Measurements from ENCODE around the gene ROBO1. TPM values are rescaled to one million over a fixed set of nuclear protein-coding genes. Genes with fewer than 3 reads are reported as not detected.

Gene ROBO1
- polyA plus RNA-seq, 4 donors = 0.81 to 12.2 (median 2.6) TPM

GRCh38 chr3:79467721-79468120 lies 300.1 kb downstream of the ROBO1 start:
- H3K36me3 ChIP-seq (ENCODE audit: control insufficient read depth in 3 of 3, insufficient read depth in 2 of 3, low read depth in 1 of 3, low read length in 3 of 3) = no peaks in the 10 kb centered on the region
- H3K4me3 ChIP-seq (ENCODE audit: low read depth in 1 of 3, low read length in 3 of 3) = no peak overlapping the region
- H3K4me1 ChIP-seq (ENCODE audit: control insufficient read depth in 3 of 3, insufficient read depth in 2 of 3, low read depth in 1 of 3, low read length in 2 of 3) = no peaks in the 10 kb centered on the region
- no peaks in the 10 kb centered on the region for H3K9me3 ChIP-seq (ENCODE audit: control insufficient read depth in 2 of 2, insufficient read depth in 1 of 2, low read depth in 1 of 2, low read length in 1 of 2)
- 43 to 69% (median 64%) methylated on average over 3 of the region's 3 CpGs for WGBS, 3 donors
- FAIRE-seq (no peak), DNase-seq (no peak)
- no peaks in the 10 kb centered on the region for H3K27me3 ChIP-seq (ENCODE audit: control insufficient read depth in 3 of 3, insufficient read depth in 3 of 3, low read length in 3 of 3)
- H3K27ac ChIP-seq (ENCODE audit: low read depth in 1 of 3, low read length in 2 of 3) = no peak overlapping the region

DNA sequence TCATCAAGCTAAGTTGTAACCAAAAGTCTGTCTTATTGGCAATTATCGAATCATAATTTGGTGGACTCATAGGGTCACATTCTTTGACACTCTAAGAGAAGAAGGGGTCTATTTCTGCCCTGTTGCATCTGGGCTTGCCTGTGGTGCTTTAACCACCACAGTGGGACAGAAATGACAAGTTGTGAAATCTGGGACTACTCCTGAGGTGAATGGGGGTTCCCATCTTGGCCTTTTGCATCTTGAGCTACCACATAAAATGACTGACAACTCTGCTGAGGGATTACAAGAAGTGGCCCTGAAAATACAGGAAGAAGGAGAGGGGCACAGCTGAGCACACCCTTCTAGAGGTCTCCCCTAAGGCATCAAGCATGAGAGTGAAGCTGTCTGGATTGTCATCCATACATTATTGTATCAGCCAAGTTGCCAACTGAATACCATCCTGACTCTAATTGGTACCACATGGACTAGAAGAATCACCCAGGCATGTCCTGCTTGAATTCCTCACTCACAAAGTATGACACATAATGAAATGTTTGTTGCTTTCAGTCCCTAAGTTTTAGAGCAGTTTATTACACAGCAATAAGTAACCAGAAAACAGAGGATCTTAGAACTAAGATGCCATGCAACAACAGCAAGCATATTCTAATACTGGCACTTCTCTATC lies 306.5 kb downstream of the ROBO1 start:
- H3K27me3 ChIP-seq (ENCODE audit: control insufficient read depth in 3 of 3, insufficient read depth in 3 of 3, low read length in 3 of 3) = no peaks in the 10 kb centered on the region
- DNase-seq = no peak
- no peaks in the 10 kb centered on the region for H3K9me3 ChIP-seq (ENCODE audit: control insufficient read depth in 2 of 2, insufficient read depth in 1 of 2, low read depth in 1 of 2, low read length in 1 of 2)
- no peaks in the 10 kb centered on the region for H3K4me1 ChIP-seq (ENCODE audit: control insufficient read depth in 3 of 3, insufficient read depth in 2 of 3, low read depth in 1 of 3, low read length in 2 of 3)
- H3K27ac ChIP-seq (ENCODE audit: low read depth in 1 of 3, low read length in 2 of 3) = no peak overlapping the region
- no peak overlapping the region for H3K4me3 ChIP-seq (ENCODE audit: low read depth in 1 of 3, low read length in 3 of 3)
- WGBS, 3 donors = 88 to 92% (median 90%) methylated on average over 1 of the region's 1 CpG
- no peak for FAIRE-seq
- H3K36me3 ChIP-seq (ENCODE audit: control insufficient read depth in 3 of 3, insufficient read depth in 2 of 3, low read depth in 1 of 3, low read length in 3 of 3) = no peaks in the 10 kb centered on the region

GRCh38 chr3:79453600-79453999 lies 314.2 kb downstream of the ROBO1 start:
- H3K4me3 ChIP-seq (ENCODE audit: low read depth in 1 of 3, low read length in 3 of 3) = no peak overlapping the region
- H3K4me1 ChIP-seq (ENCODE audit: control insufficient read depth in 3 of 3, insufficient read depth in 2 of 3, low read depth in 1 of 3, low read length in 2 of 3) = no peaks in the 10 kb centered on the region
- H3K27me3 ChIP-seq (ENCODE audit: control insufficient read depth in 3 of 3, insufficient read depth in 3 of 3, low read length in 3 of 3) = no peaks in the 10 kb centered on the region
- no peaks in the 10 kb centered on the region for H3K36me3 ChIP-seq (ENCODE audit: control insufficient read depth in 3 of 3, insufficient read depth in 2 of 3, low read depth in 1 of 3, low read length in 3 of 3)
- no peaks in the 10 kb centered on the region for H3K9me3 ChIP-seq (ENCODE audit: control insufficient read depth in 2 of 2, insufficient read depth in 1 of 2, low read depth in 1 of 2, low read length in 1 of 2)
- DNase-seq (no peak), FAIRE-seq (no peak)
- 54 to 65% (median 62%) methylated on average over 2 of the region's 2 CpGs for WGBS, 3 donors
- no peak overlapping the region for H3K27ac ChIP-seq (ENCODE audit: low read depth in 1 of 3, low read length in 2 of 3)

GRCh38 chr3:79436387-79436786 lies 331.4 kb downstream of the ROBO1 start:
- H3K27me3 ChIP-seq (ENCODE audit: control insufficient read depth in 3 of 3, insufficient read depth in 3 of 3, low read length in 3 of 3) = no peaks in the 10 kb centered on the region
- H3K9me3 ChIP-seq (ENCODE audit: control insufficient read depth in 2 of 2, insufficient read depth in 1 of 2, low read depth in 1 of 2, low read length in 1 of 2) = no peaks in the 10 kb centered on the region
- DNase-seq (no peak), FAIRE-seq (no peak)
- H3K4me1 ChIP-seq (ENCODE audit: control insufficient read depth in 3 of 3, insufficient read depth in 2 of 3, low read depth in 1 of 3, low read length in 2 of 3) = no peaks in the 10 kb centered on the region
- no peak overlapping the region for H3K27ac ChIP-seq (ENCODE audit: low read depth in 1 of 3, low read length in 2 of 3)
- H3K36me3 ChIP-seq (ENCODE audit: control insufficient read depth in 3 of 3, insufficient read depth in 2 of 3, low read depth in 1 of 3, low read length in 3 of 3) = no peaks in the 10 kb centered on the region
- H3K4me3 ChIP-seq (ENCODE audit: low read depth in 1 of 3, low read length in 3 of 3) = no peak overlapping the region
- WGBS, 3 donors = 86 to 93% (median 86%) methylated on average over 1 of the region's 1 CpG

DNA sequence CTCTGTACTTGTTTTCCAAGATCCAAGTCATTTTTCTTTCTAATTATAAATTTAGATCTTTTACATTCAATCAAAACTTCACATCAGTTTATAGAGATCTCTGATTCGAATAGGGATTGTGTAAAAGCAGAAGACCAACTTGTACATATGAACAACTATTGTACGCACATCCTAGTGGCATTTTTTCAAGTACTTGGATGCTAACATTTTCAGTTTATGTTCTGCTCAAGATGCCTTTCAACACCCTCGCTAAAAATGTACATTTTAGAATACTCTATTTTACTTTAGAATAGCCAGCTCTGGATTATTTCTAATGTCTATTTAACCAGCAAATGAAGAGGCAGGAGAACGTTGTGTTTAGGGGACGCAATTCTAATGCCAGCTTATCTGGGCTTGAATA lies 340.7 kb downstream of the ROBO1 start:
- Histone ChIP-seq H3K9me3 (ENCODE audit: control insufficient read depth in 2 of 2, insufficient read depth in 1 of 2, low read depth in 1 of 2, low read length in 1 of 2) (no peaks in the 10 kb centered on the region), H3K4me3 (ENCODE audit: low read depth in 1 of 3, low read length in 3 of 3) (no peak overlapping the region), H3K36me3 (ENCODE audit: control insufficient read depth in 3 of 3, insufficient read depth in 2 of 3, low read depth in 1 of 3, low read length in 3 of 3) (no peaks in the 10 kb centered on the region), H3K4me1 (ENCODE audit: control insufficient read depth in 3 of 3, insufficient read depth in 2 of 3, low read depth in 1 of 3, low read length in 2 of 3) (no peaks in the 10 kb centered on the region), H3K27me3 (ENCODE audit: control insufficient read depth in 3 of 3, insufficient read depth in 3 of 3, low read length in 3 of 3) (no peaks in the 10 kb centered on the region), H3K27ac (ENCODE audit: low read depth in 1 of 3, low read length in 2 of 3) (no peak overlapping the region)
- 61 to 76% (median 67%) methylated on average over 5 of the region's 5 CpGs for WGBS, 3 donors
- FAIRE-seq (no peak), DNase-seq (no peak)

DNA sequence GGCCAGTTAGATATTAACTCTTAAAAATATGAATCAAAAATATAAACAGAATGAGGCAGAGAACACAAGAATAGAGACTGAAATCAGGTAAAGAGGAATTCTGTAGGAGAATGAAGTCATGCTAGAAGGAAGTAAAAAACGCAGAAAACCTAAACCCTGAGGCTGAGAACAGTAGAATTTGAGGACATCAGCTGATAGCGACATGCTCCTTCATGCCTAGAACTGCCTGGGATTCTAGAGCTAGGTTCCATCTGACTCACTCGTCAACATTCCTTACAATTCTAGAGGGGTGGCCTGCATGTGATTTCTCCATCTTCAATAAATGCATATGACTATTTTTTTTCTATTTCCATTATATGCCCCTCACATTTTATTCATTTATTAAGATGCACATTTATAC lies 343.0 kb downstream of the ROBO1 start:
- Histone ChIP-seq H3K27ac (ENCODE audit: low read depth in 1 of 3, low read length in 2 of 3) (no peak overlapping the region), H3K27me3 (ENCODE audit: control insufficient read depth in 3 of 3, insufficient read depth in 3 of 3, low read length in 3 of 3) (no peaks in the 10 kb centered on the region), H3K9me3 (ENCODE audit: control insufficient read depth in 2 of 2, insufficient read depth in 1 of 2, low read depth in 1 of 2, low read length in 1 of 2) (no peaks in the 10 kb centered on the region), H3K4me3 (ENCODE audit: low read depth in 1 of 3, low read length in 3 of 3) (no peak overlapping the region), H3K4me1 (ENCODE audit: control insufficient read depth in 3 of 3, insufficient read depth in 2 of 3, low read depth in 1 of 3, low read length in 2 of 3) (no peaks in the 10 kb centered on the region), H3K36me3 (ENCODE audit: control insufficient read depth in 3 of 3, insufficient read depth in 2 of 3, low read depth in 1 of 3, low read length in 3 of 3) (no peaks in the 10 kb centered on the region)
- DNase-seq (no peak), FAIRE-seq (no peak)
- WGBS, 3 donors = 83 to 90% (median 86%) methylated on average over 3 of the region's 3 CpGs

- no peak for FAIRE-seq
- Histone ChIP-seq H3K9me3 (ENCODE audit: control insufficient read depth in 2 of 2, insufficient read depth in 1 of 2, low read depth in 1 of 2, low read length in 1 of 2) (no peaks in the 10 kb centered on the region), H3K36me3 (ENCODE audit: control insufficient read depth in 3 of 3, insufficient read depth in 2 of 3, low read depth in 1 of 3, low read length in 3 of 3) (no peaks in the 10 kb centered on the region), H3K4me1 (ENCODE audit: control insufficient read depth in 3 of 3, insufficient read depth in 2 of 3, low read depth in 1 of 3, low read length in 2 of 3) (no peaks in the 10 kb centered on the region), H3K27me3 (ENCODE audit: control insufficient read depth in 3 of 3, insufficient read depth in 3 of 3, low read length in 3 of 3) (no peaks in the 10 kb centered on the region), H3K4me3 (ENCODE audit: low read depth in 1 of 3, low read length in 3 of 3) (no peak overlapping the region), H3K27ac (ENCODE audit: low read depth in 1 of 3, low read length in 2 of 3) (no peak overlapping the region)
- no peak for DNase-seq
- 73 to 85% (median 77%) methylated on average over 5 of the region's 5 CpGs for WGBS, 3 donors
These were observed 344.4 kb downstream of the ROBO1 start for GRCh38 chr3:79423417-79423816.

DNA sequence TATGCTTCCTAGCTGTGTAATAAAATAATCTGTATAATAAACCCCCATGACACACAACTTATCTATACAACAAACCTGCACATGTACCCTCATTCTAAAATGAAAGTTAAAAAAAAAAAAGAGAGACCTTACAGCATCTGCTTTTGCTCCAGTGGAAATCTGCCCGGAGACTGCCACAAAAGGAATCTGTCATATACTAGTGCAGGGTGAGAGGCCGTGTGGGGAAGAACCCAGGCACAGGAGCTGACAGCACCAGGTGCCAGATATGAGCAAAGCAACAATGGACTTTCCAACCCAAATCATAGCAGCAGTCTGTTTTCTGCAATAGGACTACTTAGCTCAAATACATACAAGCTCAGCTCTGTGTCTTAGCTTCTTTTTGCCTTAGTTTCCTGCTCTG lies 346.5 kb downstream of the ROBO1 start:
- Histone ChIP-seq H3K27ac (ENCODE audit: low read depth in 1 of 3, low read length in 2 of 3) (no peak overlapping the region), H3K9me3 (ENCODE audit: control insufficient read depth in 2 of 2, insufficient read depth in 1 of 2, low read depth in 1 of 2, low read length in 1 of 2) (no peaks in the 10 kb centered on the region), H3K4me1 (ENCODE audit: control insufficient read depth in 3 of 3, insufficient read depth in 2 of 3, low read depth in 1 of 3, low read length in 2 of 3) (no peaks in the 10 kb centered on the region), H3K36me3 (ENCODE audit: control insufficient read depth in 3 of 3, insufficient read depth in 2 of 3, low read depth in 1 of 3, low read length in 3 of 3) (no peaks in the 10 kb centered on the region), H3K4me3 (ENCODE audit: low read depth in 1 of 3, low read length in 3 of 3) (no peak overlapping the region), H3K27me3 (ENCODE audit: control insufficient read depth in 3 of 3, insufficient read depth in 3 of 3, low read length in 3 of 3) (no peaks in the 10 kb centered on the region)
- 47 to 58% (median 53%) methylated on average over 2 of the region's 2 CpGs for WGBS, 3 donors
- DNase-seq (no peak), FAIRE-seq (no peak)

All from small intestine (tissue), 7 donors.